HFF-Myc (cell line): Measurements from ENCODE around the gene WFDC1.

Source experiments
- DNase-seq: peaks from one replicate; pipeline ENCODE4 v3.0.0-alpha.2; 2011; ENCODE audit warnings: low read depth; ENCODE audit errors: extremely low read depth
- H3K4me3 ChIP-seq: replicated peaks from 2 replicates; pipeline ENCODE4 v1.5.1; 2011; ENCODE audit warnings: low read depth, mild to moderate bottlenecking, control low read depth, low read length
- TF ChIP-seq, protein P1 (sequence below): IDR thresholded peaks from 2 replicates; pipeline ENCODE4 v1.5.1; 2012; ENCODE audit warnings: mild to moderate bottlenecking, low read depth, low read length, control low read depth; ENCODE audit errors: missing control alignments

The WFDC1 gene

DNA sequence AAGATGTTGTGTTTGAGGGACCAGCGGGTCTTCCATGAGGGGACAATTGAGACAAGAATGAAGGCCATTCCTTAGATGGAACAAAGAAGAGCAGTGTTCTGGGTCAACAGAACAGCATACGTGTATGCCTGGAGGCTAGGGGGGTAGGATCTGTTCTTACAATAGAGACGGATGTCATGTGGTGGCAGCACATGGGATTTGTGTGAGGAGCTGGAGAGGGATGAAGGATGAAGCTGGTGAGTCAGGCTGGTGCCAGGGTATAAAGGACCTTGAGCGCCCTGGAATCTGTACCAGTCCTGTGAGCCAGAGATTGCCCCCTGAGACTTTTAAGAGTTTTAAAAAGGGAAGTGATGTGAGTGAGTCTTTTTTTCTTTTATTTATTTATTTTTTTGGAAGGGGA lies 22.8 kb upstream of the WFDC1 start:
- DNase-seq, result no peak
- TF ChIP-seq, protein P1, sequence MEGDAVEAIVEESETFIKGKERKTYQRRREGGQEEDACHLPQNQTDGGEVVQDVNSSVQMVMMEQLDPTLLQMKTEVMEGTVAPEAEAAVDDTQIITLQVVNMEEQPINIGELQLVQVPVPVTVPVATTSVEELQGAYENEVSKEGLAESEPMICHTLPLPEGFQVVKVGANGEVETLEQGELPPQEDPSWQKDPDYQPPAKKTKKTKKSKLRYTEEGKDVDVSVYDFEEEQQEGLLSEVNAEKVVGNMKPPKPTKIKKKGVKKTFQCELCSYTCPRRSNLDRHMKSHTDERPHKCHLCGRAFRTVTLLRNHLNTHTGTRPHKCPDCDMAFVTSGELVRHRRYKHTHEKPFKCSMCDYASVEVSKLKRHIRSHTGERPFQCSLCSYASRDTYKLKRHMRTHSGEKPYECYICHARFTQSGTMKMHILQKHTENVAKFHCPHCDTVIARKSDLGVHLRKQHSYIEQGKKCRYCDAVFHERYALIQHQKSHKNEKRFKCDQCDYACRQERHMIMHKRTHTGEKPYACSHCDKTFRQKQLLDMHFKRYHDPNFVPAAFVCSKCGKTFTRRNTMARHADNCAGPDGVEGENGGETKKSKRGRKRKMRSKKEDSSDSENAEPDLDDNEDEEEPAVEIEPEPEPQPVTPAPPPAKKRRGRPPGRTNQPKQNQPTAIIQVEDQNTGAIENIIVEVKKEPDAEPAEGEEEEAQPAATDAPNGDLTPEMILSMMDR, result no peak

DNA sequence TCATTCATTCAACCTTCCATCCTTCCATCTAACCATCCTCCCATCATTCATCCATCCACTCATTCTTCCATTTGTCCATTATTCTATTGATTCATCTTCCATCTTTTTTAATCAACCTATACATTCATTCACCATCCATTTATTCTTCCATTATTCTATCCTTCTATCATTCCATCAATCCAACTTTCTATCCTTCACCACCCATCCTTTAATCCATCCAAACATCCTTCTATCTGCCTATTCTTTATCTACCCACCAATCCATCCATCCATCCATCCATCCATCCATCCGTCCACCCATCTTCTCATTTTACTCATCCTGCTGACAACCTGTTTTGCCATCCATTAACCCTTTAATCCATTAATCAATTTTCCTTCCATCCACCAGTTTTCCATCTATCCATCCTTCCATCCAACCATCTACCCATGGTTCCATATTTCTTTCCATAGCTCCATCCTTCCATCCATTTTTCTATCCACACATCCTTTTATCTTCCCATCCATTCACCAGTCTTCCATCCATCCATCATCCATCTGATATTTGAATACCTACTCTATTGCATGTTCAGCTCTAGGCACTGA lies 21.8 kb upstream of the WFDC1 start:
- no peak for DNase-seq
- no peak overlapping the region for H3K4me3 ChIP-seq
- TF ChIP-seq, protein P1, result no peak

More for the DNA sequence above, 22.8 kb upstream of the WFDC1 start:
- H3K4me3 ChIP-seq, result no peak overlapping the region

DNA sequence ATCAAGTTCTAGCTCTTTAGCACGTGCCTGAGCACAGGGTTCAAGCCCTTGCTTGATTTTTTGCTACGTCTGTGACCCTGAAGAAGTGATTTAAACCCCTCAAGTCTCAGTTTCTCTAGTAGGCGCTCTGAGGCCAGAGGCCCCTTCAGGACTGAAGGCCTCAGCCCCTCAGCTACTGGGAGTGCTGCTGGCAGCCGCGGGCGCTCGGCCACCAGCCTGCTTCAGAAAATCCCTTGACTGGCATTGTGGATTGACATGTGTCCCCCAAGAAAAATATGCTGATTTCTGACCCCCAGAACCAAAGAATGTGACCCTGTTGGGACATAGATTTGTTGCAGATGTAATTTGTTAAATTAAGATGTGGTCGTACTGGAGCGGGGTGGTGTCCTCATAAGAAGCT lies 20.2 kb upstream of the WFDC1 start:
- no peak for DNase-seq
- H3K4me3 ChIP-seq, result no peak overlapping the region
- TF ChIP-seq, protein P1, result no peak

DNA sequence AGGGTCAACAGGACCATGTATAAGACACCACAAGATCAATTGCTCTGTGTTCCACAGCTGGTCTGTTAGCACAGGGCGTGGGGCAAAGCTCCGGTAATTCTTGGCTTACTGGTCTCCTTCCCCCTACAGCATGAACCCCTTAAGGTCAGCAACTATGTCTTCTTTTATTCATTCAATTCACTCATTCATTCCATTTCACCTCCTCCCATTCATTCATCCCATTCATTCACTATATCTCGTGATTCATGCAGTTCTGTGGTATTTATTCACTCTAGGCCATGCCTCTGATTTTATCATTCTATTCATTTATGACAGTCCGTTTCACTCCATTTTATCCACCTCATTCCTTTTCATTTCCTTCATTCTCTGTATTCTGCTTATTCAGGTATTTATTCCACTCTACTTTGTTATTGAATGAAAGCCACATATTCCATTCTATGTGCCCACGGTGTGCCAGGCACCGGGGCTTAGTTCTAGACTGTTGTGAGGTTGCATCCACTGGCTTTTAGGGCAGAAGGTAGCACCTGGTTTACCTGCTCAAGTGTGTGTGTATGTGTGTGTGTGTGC lies 19.0 kb upstream of the WFDC1 start:
- TF ChIP-seq, protein P1, result no peak
- DNase-seq, result no peak
- H3K4me3 ChIP-seq, result no peak overlapping the region

DNA sequence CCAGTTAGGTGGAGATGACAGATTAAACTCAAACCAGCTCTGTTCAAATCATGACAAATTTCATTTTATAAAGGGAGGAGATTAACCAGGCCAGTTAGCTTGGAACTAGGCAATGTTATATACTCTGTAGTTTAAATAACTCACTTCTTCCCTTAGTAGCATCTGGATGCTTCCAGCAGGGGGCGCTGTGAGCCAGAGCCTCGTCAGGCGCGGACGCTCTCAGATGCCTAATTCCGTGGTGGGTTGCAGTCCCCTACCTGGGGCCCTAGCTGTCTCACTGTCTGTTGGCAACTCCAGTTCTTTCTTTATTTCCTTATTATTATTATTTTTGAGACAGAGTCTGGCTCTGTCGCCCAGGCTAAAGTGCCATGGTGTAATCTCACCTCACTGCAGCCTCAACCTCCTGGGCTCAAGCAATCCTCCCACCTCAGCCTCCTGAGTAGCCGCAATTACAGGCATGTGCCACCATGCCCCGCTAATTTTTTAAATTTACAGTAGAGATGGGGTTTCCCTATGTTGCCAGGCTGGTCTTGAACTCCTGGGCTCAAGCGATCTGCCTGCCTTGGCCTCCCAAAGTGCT lies 17.3 kb upstream of the WFDC1 start:
- DNase-seq, result no peak
- TF ChIP-seq, protein P1, result peak; percentile 90
- H3K4me3 ChIP-seq, result no peak overlapping the region

DNA sequence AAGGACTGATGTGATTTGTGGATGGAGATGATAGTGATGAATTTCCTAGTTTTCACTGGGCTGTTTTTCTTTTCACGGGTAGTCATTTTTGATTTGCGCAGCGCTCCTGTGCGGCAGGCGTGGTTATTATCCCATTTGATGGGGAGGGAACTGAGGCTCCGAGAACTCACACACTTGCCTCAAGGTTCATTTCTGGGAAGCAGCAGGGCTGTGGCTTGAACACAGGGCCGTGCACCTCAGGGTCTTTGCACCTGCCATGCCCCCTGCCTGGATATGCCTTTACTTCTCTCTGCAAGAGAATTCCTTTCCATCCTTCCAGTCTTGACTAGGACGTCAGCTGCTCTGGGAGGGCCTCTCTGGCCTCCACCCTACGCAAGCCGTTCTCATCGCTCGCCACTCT lies 16.3 kb upstream of the WFDC1 start:
- TF ChIP-seq, protein P1, result no peak

DNA sequence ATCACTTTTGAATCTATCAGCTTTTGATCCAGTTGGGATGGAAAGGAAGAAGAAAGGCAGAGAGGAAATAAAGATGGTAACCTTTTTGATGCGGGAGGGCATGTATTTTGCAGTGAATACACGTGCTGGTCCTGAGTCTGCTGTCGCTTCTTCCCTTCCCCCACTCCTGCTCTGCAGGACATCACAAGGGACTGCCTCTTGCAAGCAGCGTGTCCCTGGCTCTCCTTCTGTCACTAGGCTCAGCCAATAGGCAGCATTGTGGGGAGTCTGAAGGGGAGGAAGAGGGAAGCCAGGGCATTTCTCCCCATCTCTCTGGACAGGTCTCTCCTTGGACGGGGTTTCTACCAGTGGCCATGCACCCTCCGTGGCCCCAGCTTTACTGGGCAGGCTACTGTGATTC lies 15.7 kb upstream of the WFDC1 start:
- H3K4me3 ChIP-seq, result no peak overlapping the region
- TF ChIP-seq, protein P1, result no peak
- no peak for DNase-seq

More for the DNA sequence above, 16.3 kb upstream of the WFDC1 start:
- DNase-seq, result no peak
- H3K4me3 ChIP-seq, result no peak overlapping the region
